Tibial nerve (tissue), 4 donors: ENCODE measurements around the gene UBE2H. TPM values are rescaled to one million over a fixed set of nuclear protein-coding genes. Genes with fewer than 3 reads are reported as not detected.
"Not testable (repeated sequence)": the region's sequence is repeated elsewhere in the genome, so short reads cannot be mapped to it uniquely, and the experiment has no call there.

Experiments
- DNase-seq, 2 donors: peaks; one replicate each; pipeline ENCODE4 v3.0.0-alpha.2; 2019; ENCODE audit warnings: low spot score in 2 of 2
- H3K27ac ChIP-seq, 4 donors: fragments of 200-600 bp; sonication (generic) in 3 of 4; one replicate each; pipeline ENCODE4 v1.5.1; 2017 to 2019; ENCODE audit warnings: mild to moderate bottlenecking in 1 of 4
- H3K27me3 ChIP-seq, 2 donors: fragments of 200-600 bp; sonication (generic) in 1 of 2; one replicate each; pipeline versions ENCODE4 v1.5.1 to v1.6.0; 2017 to 2019
- H3K36me3 ChIP-seq, 3 donors: fragments of 200-600 bp; sonication (generic); one replicate each; pipeline ENCODE4 v1.5.1; 2018 to 2019
- H3K4me1 ChIP-seq, 4 donors: fragments of 200-600 bp; sonication (generic) in 3 of 4; one replicate each; pipeline ENCODE4 v1.5.1; 2017 to 2019
- H3K4me3 ChIP-seq, 4 donors: fragments of 200-600 bp; sonication (generic) in 3 of 4; one replicate each; pipeline ENCODE4 v1.5.1; 2017 to 2019; ENCODE audit warnings: mild to moderate bottlenecking in 1 of 4, moderate library complexity in 1 of 4
- H3K9me3 ChIP-seq, 4 donors: fragments of 200-600 bp; sonication (generic) in 3 of 4; one replicate each; pipeline ENCODE4 v1.5.1; 2017 to 2019
- CTCF ChIP-seq, 5 experiments: fragments of 200-600 bp in 3 of 5; fragments of 450-650 bp in 2 of 5; sonication (generic) in 3 of 5; IDR thresholded peaks; one replicate each; pipeline ENCODE4 v1.5.1; 2016 to 2019; ENCODE audit warnings: antibody characterized with exemption in 5 of 5, mild to moderate bottlenecking in 3 of 5, moderate library complexity in 2 of 5
- EP300 ChIP-seq, 2 donors: sonication (generic); formaldehyde crosslinking; IDR thresholded peaks; one replicate each; pipeline ENCODE4 v1.6.1; 2017; ENCODE audit warnings: antibody characterized with exemption in 2 of 2, mild to moderate bottlenecking in 1 of 2
- POLR2A ChIP-seq, 2 donors: fragments of 450-650 bp; IDR thresholded peaks; one replicate each; pipeline ENCODE4 v1.6.1; 2017; ENCODE audit warnings: antibody characterized with exemption in 2 of 2, mild to moderate bottlenecking in 2 of 2, moderate library complexity in 2 of 2
- WGBS, 2 donors: methylation state at CpG; one replicate each; pipeline ENCODE4 v1.1.5; 2018; 5-methylcytosine and 5-hydroxymethylcytosine counted together
- total RNA-seq, 4 donors: library from RNA; depleted of rRNA; stranded (reverse); fragments of >200 nt; gene quantifications; one replicate each; pipeline ENCODE4 v1.1.0, GENCODE V29; 2016

The UBE2H gene
- total RNA-seq, 4 donors from 2014 or later = 69.6 to 92.3 (median 80.9) TPM

GRCh38 chr7:129827467-129827990, 125.2 kb downstream of the UBE2H start:
- Histone ChIP-seq H3K9me3 (no peaks in the 10 kb centered on the region), H3K27ac (no peak overlapping the region), H3K36me3 (peaks cover 0 to 10% (median 0%) of the 10 kb centered on the region in 3 donors), H3K4me1 (peaks cover 0 to 40% (median 27%) of the 10 kb centered on the region in 4 donors), H3K27me3 (no peaks in the 10 kb centered on the region), H3K4me3 (no peak overlapping the region)
- 69 to 77% methylated on average over 9 of the region's 9 CpGs for WGBS, 2 donors
- TF ChIP-seq POLR2A (IDR thresholded peaks at IDR 0.05) = no peak
- no peak for DNase-seq

GRCh38 chr7:129826895-129827294, 125.9 kb downstream of the UBE2H start:
- DNase-seq, H3K27ac ChIP-seq, H3K27me3 ChIP-seq, H3K36me3 ChIP-seq, H3K9me3 ChIP-seq, H3K4me3 ChIP-seq: not testable (repeated sequence)
- H3K4me1 ChIP-seq = peaks cover 0 to 40% (median 27%) of the 10 kb centered on the region in 4 donors
- WGBS, 2 donors = 77 to 83% methylated on average over 10 of the region's 10 CpGs

GRCh38 chr7:129825209-129825970, 127.4 kb downstream of the UBE2H start:
- no peaks in the 10 kb centered on the region for H3K36me3 ChIP-seq
- WGBS, 2 donors = 1% methylated on average over 28 to 49 of the region's 52 CpGs

GRCh38 chr7:129824291-129825208, 128.2 kb downstream of the UBE2H start:
- no peaks in the 10 kb centered on the region for H3K9me3 ChIP-seq
- DNase-seq = no peak
- peak overlapping the region; percentile 58 to 94 (median 74) for H3K4me3 ChIP-seq
- peaks cover 0 to 20% (median 12%) of the 10 kb centered on the region in 4 donors for H3K4me1 ChIP-seq
- TF ChIP-seq EP300 (IDR thresholded peaks at IDR 0.05) (no peak), CTCF (IDR thresholded peaks at IDR 0.05) (peak in 2 of 5 experiments; percentile 18), POLR2A (IDR thresholded peaks at IDR 0.05) (no peak)
- 35 to 38% methylated on average over 21 to 28 of the region's 28 CpGs for WGBS, 2 donors
- H3K27ac ChIP-seq = peak overlapping the region in 1 of 4 donors; percentile 82
- H3K27me3 ChIP-seq = no peaks in the 10 kb centered on the region
- no peaks in the 10 kb centered on the region for H3K36me3 ChIP-seq

More at GRCh38 chr7:129825209-129825970, 127.4 kb downstream of the UBE2H start:
- TF ChIP-seq CTCF (IDR thresholded peaks at IDR 0.05) (peak; percentile 75 to 100 (median 98)), POLR2A (IDR thresholded peaks at IDR 0.05) (no peak), EP300 (IDR thresholded peaks at IDR 0.05) (peak in 1 of 2 donors; percentile 45)
- peak; percentile 72 to 84 for DNase-seq
- Histone ChIP-seq H3K4me3 (peak overlapping the region; percentile 58 to 94 (median 74)), H3K27me3 (no peaks in the 10 kb centered on the region), H3K27ac (peak overlapping the region; percentile 35 to 82 (median 54)), H3K9me3 (no peaks in the 10 kb centered on the region), H3K4me1 (peaks cover 0 to 29% (median 20%) of the 10 kb centered on the region in 4 donors)

GRCh38 chr7:129823143-129823542, 129.6 kb downstream of the UBE2H start:
- 95 to 98% methylated on average over 5 of the region's 5 CpGs for WGBS, 2 donors
- not testable (repeated sequence) for H3K27ac ChIP-seq

GRCh38 chr7:129821476-129821875, 131.3 kb downstream of the UBE2H start:
- 74 to 88% methylated on average over 2 of the region's 2 CpGs for WGBS, 2 donors
- H3K27ac ChIP-seq = no peak overlapping the region
- H3K9me3 ChIP-seq = peaks cover 0 to 11% (median 3%) of the 10 kb centered on the region in 4 donors
- H3K4me3 ChIP-seq = no peak overlapping the region
- H3K36me3 ChIP-seq = peaks cover 0 to 6% (median 0%) of the 10 kb centered on the region in 3 donors
- DNase-seq = no peak
- H3K27me3 ChIP-seq = no peaks in the 10 kb centered on the region
- H3K4me1 ChIP-seq = peaks cover 0 to 18% (median 10%) of the 10 kb centered on the region in 4 donors
- TF ChIP-seq EP300 (IDR thresholded peaks at IDR 0.05) (no peak), POLR2A (IDR thresholded peaks at IDR 0.05) (no peak), CTCF (IDR thresholded peaks at IDR 0.05) (no peak)

More at GRCh38 chr7:129823143-129823542, 129.6 kb downstream of the UBE2H start:
- not testable (repeated sequence) for H3K9me3 ChIP-seq, H3K36me3 ChIP-seq, H3K4me3 ChIP-seq, DNase-seq, H3K27me3 ChIP-seq
- H3K4me1 ChIP-seq = peaks cover 0 to 18% (median 10%) of the 10 kb centered on the region in 4 donors
